NT2/D1 (cell line): Measurements from ENCODE around the gene POT1.

Source experiments
- YY1 ChIP-seq: IDR thresholded peaks from 2 replicates; pipeline ENCODE4 v1.6.1; 2011; ENCODE audit not compliant: insufficient read length, insufficient read depth
- ZNF274 ChIP-seq: IDR thresholded peaks from 2 replicates; pipeline ENCODE4 v1.6.1; 2011; ENCODE audit warnings: mild to moderate bottlenecking, low read depth, low read length

- no peak for TF ChIP-seq ZNF274
- TF ChIP-seq YY1 = no peak
Measured at GRCh38 chr7:124954790-124955189, 25.2 kb upstream of the POT1 start.
